Adipose tissue (tissue), 3 donors: ENCODE measurements around the gene STARD9. TPM values are rescaled to one million over a fixed set of nuclear protein-coding genes. Genes with fewer than 3 reads are reported as not detected.

Experiments used
- H3K27ac ChIP-seq: one replicate; pipeline ENCODE4 v1.5.1; 2013; ENCODE audit warnings: low read depth, low read length
- WGBS, 3 donors: extraction: QIAGEN DNeasy Blood & Tissue Kit; methylation state at CpG; one replicate each; pipeline ENCODE4 v1.1.7; 2013; 5-methylcytosine and 5-hydroxymethylcytosine counted together
- polyA plus RNA-seq, 3 donors: library from polyadenylated mRNA; stranded (reverse); fragments of 200-250 nt; gene quantifications; one replicate each; pipeline ENCODE4 v1.2.3, GENCODE V29; 2013
- donor health status: healthy with polysubstance abuse.
- donor health status: Bipolar disorder and iron deficiency.
- donor health status: healthy.

Gene STARD9
- polyA plus RNA-seq, 3 donors, result 0.78 to 15.0 (median 3.8) TPM

GRCh38 chr15:42612367-42612912 lies 37.0 kb downstream of the STARD9 start:
- 87 to 89% (median 87%) methylated on average over 8 of the region's 8 CpGs for WGBS, 3 donors
- H3K27ac ChIP-seq, result no peak overlapping the region

GRCh38 chr15:42616107-42616506 lies 40.7 kb downstream of the STARD9 start:
- WGBS, 3 donors, result 16 to 28% (median 25%) methylated on average over 2 of the region's 2 CpGs
- H3K27ac ChIP-seq, result no peak overlapping the region

- 89 to 92% (median 91%) methylated on average over 4 of the region's 4 CpGs for WGBS, 3 donors
- no peak overlapping the region for H3K27ac ChIP-seq
Measured at GRCh38 chr15:42619656-42620371, 44.4 kb downstream of the STARD9 start.

GRCh38 chr15:42621386-42621785 lies 46.0 kb downstream of the STARD9 start:
- H3K27ac ChIP-seq, result no peak overlapping the region
- WGBS, 3 donors, result 95 to 100% (median 97%) methylated on average over 1 of the region's 1 CpG

GRCh38 chr15:42621996-42622925 lies 46.9 kb downstream of the STARD9 start:
- WGBS, 3 donors, result 62 to 88% (median 79%) methylated on average over 6 of the region's 6 CpGs
- H3K27ac ChIP-seq, result no peak overlapping the region

- no peak overlapping the region for H3K27ac ChIP-seq
Measured at GRCh38 chr15:42623951-42624350, 48.5 kb downstream of the STARD9 start.

GRCh38 chr15:42627485-42627884 lies 52.1 kb downstream of the STARD9 start:
- 81 to 99% (median 94%) methylated on average over 2 of the region's 2 CpGs for WGBS, 3 donors

GRCh38 chr15:42628761-42629160 lies 53.4 kb downstream of the STARD9 start:
- 96 to 99% (median 98%) methylated on average over 4 of the region's 4 CpGs for WGBS, 3 donors
- no peak overlapping the region for H3K27ac ChIP-seq

More at GRCh38 chr15:42627485-42627884, 52.1 kb downstream of the STARD9 start:
- H3K27ac ChIP-seq, result no peak overlapping the region

- WGBS, 3 donors, result 63 to 94% (median 85%) methylated on average over 1 of the region's 1 CpG
- H3K27ac ChIP-seq, result no peak overlapping the region
Measured at GRCh38 chr15:42632105-42632675, 56.8 kb downstream of the STARD9 start.

GRCh38 chr15:42640109-42640508 lies 64.7 kb downstream of the STARD9 start:
- 92 to 98% (median 95%) methylated on average over 4 of the region's 4 CpGs for WGBS, 3 donors
- no peak overlapping the region for H3K27ac ChIP-seq

GRCh38 chr15:42650208-42651066 lies 75.0 kb downstream of the STARD9 start:
- no peak overlapping the region for H3K27ac ChIP-seq

GRCh38 chr15:42665827-42666226 lies 90.4 kb downstream of the STARD9 start:
- 65 to 92% (median 90%) methylated on average over 3 of the region's 3 CpGs for WGBS, 3 donors
- no peak overlapping the region for H3K27ac ChIP-seq

More at GRCh38 chr15:42650208-42651066, 75.0 kb downstream of the STARD9 start:
- 45 to 59% (median 56%) methylated on average over 5 of the region's 5 CpGs for WGBS, 3 donors

- 88 to 93% (median 90%) methylated on average over 1 of the region's 1 CpG for WGBS, 3 donors
- H3K27ac ChIP-seq, result no peak overlapping the region
Measured at GRCh38 chr15:42667855-42668254, 92.4 kb downstream of the STARD9 start.

GRCh38 chr15:42670451-42670850 lies 95.0 kb downstream of the STARD9 start:
- 80 to 88% (median 88%) methylated on average over 3 of the region's 3 CpGs for WGBS, 3 donors
- H3K27ac ChIP-seq, result no peak overlapping the region

- no peak overlapping the region for H3K27ac ChIP-seq
- WGBS, 3 donors, result 60 to 95% (median 91%) methylated on average over 5 of the region's 5 CpGs
Measured at GRCh38 chr15:42672444-42672843, 97.0 kb downstream of the STARD9 start.

GRCh38 chr15:42674472-42674871 lies 99.1 kb downstream of the STARD9 start:
- WGBS, 3 donors, result 91 to 94% (median 93%) methylated on average over 6 of the region's 6 CpGs
- H3K27ac ChIP-seq, result no peak overlapping the region

GRCh38 chr15:42675021-42675420 lies 99.6 kb downstream of the STARD9 start:
- no peak overlapping the region for H3K27ac ChIP-seq
- WGBS, 3 donors, result 93 to 98% (median 96%) methylated on average over 1 of the region's 1 CpG
